HEK293T (cell line): Measurements from ENCODE around the gene ADNP2.

Experiments
- CTCF ChIA-PET: fragments of 350-600 bp; formaldehyde crosslinking; extraction: SDS; loops from one replicate; lab custom pipeline; 2021; ENCODE audit warnings: antibody characterized with exemption, inconsistent platforms; lab: Yijun Ruan, JAX
- POLR2A ChIA-PET: fragments of 350-600 bp; formaldehyde crosslinking; extraction: SDS; loops from one replicate; lab custom pipeline; 2020; ENCODE audit warnings: antibody characterized with exemption, inconsistent platforms; lab: Yijun Ruan, JAX
- DNase-seq: peaks from one replicate; pipeline ENCODE4 v3.0.0; 2012; ENCODE audit warnings: mixed read lengths; ENCODE audit errors: extremely low spot score
- ARNT ChIP-seq: fragments of 450-650 bp; IDR thresholded peaks from 2 replicates; pipeline ENCODE4 v1.6.1; 2017; ENCODE audit warnings: mild to moderate bottlenecking
- BHLHE40 ChIP-seq: fragments of 450-650 bp; IDR thresholded peaks from 2 replicates; pipeline ENCODE4 v1.6.1; 2016; ENCODE audit warnings: mild to moderate bottlenecking, moderate library complexity, borderline replicate concordance
- CTBP1 ChIP-seq: fragments of 450-650 bp; IDR thresholded peaks from 2 replicates; pipeline ENCODE4 v1.6.1; 2016; ENCODE audit warnings: borderline replicate concordance
- ELF4 ChIP-seq: fragments of 450-650 bp; IDR thresholded peaks from 2 replicates; pipeline ENCODE4 v1.6.1; 2017; ENCODE audit warnings: antibody characterized with exemption
- FOXA1 ChIP-seq: fragments of 450-650 bp; IDR thresholded peaks from 2 replicates; pipeline ENCODE4 v1.6.1; 2016; ENCODE audit warnings: mild to moderate bottlenecking
- FOXK2 ChIP-seq: fragments of 450-650 bp; IDR thresholded peaks from 2 replicates; pipeline ENCODE4 v1.6.1; 2016; ENCODE audit warnings: mild to moderate bottlenecking
- FOXM1 ChIP-seq: fragments of 450-650 bp; IDR thresholded peaks from 2 replicates; pipeline ENCODE4 v1.6.1; 2017; ENCODE audit warnings: mild to moderate bottlenecking, borderline replicate concordance
- HDGF ChIP-seq: fragments of 450-650 bp; IDR thresholded peaks from 2 replicates; pipeline ENCODE4 v1.6.1; 2017; ENCODE audit warnings: antibody characterized with exemption, borderline replicate concordance
- L3MBTL2 ChIP-seq: fragments of 450-650 bp; conservative IDR thresholded peaks from 2 replicates; pipeline ENCODE4 v1.6.1; 2016; ENCODE audit warnings: mild to moderate bottlenecking
- LEF1 ChIP-seq: fragments of 450-650 bp; IDR thresholded peaks from 2 replicates; pipeline ENCODE4 v1.6.1; 2017; ENCODE audit warnings: mild to moderate bottlenecking, borderline replicate concordance
- NFRKB ChIP-seq: fragments of 450-650 bp; IDR thresholded peaks from 2 replicates; pipeline ENCODE4 v1.6.1; 2016; ENCODE audit warnings: mild to moderate bottlenecking, moderate library complexity
- PKNOX1 ChIP-seq: fragments of 450-650 bp; IDR thresholded peaks from 2 replicates; pipeline ENCODE4 v1.6.1; 2016
- SP1 ChIP-seq: fragments of 450-650 bp; IDR thresholded peaks from 2 replicates; pipeline ENCODE4 v1.6.1; 2017
- SUZ12 ChIP-seq: fragments of 450-650 bp; IDR thresholded peaks from 2 replicates; pipeline ENCODE4 v1.6.1; 2016; ENCODE audit warnings: mild to moderate bottlenecking
- TARDBP ChIP-seq: fragments of 450-650 bp; IDR thresholded peaks from 2 replicates; pipeline ENCODE4 v1.6.1; 2016
- ZNF384 ChIP-seq: fragments of 450-650 bp; IDR thresholded peaks from 2 replicates; pipeline ENCODE4 v1.6.1; 2016

ADNP2 gene

GRCh38 chr18:80170395-80171053 lies 61.5 kb downstream of the ADNP2 start:
- TF ChIP-seq ARNT, result no peak
- no peak for TF ChIP-seq FOXM1
- no peak for TF ChIP-seq CTBP1
- no peak for TF ChIP-seq HDGF
- no peak for TF ChIP-seq BHLHE40
- no peak for TF ChIP-seq PKNOX1
- no peak for TF ChIP-seq TARDBP
- no peak for TF ChIP-seq ELF4
- TF ChIP-seq SP1, result no peak
- no peak for TF ChIP-seq FOXK2
- TF ChIP-seq LEF1, result no peak
- no peak for TF ChIP-seq NFRKB
- no peak for TF ChIP-seq ZNF384
- no peak for TF ChIP-seq L3MBTL2
- no peak for TF ChIP-seq SUZ12
- no peak for TF ChIP-seq FOXA1
- no peak for DNase-seq
- ChIA-PET POLR2A (no interaction called here), CTCF (interaction anchor here (0.5 to 1.6 kb wide), 2 partner anchors 30 to 79 kb away, joined by 3 to 6 read pairs; no protein-coding TSS in a partner anchor)

GRCh38 chr18:80171054-80171872 lies 62.2 kb downstream of the ADNP2 start:
- peak; percentile 76 for DNase-seq
- ChIA-PET CTCF (interaction anchor here (0.7 to 1.6 kb wide), 2 partner anchors 26 to 29 kb away, joined by 3 to 6 read pairs; no protein-coding TSS in a partner anchor), POLR2A (no interaction called here)
- TF ChIP-seq FOXM1 (no peak), ELF4 (no peak), BHLHE40 (no peak), TARDBP (no peak), LEF1 (no peak), ARNT (no peak), CTBP1 (no peak), L3MBTL2 (no peak), FOXA1 (no peak)

GRCh38 chr18:80172056-80172455 lies 63.0 kb downstream of the ADNP2 start:
- CTCF ChIA-PET, result no interaction called here
- TF ChIP-seq ARNT (no peak), LEF1 (no peak), SUZ12 (no peak), ZNF384 (no peak), HDGF (no peak), L3MBTL2 (no peak), FOXK2 (no peak), BHLHE40 (no peak), PKNOX1 (no peak), CTBP1 (no peak), NFRKB (no peak)
- POLR2A ChIA-PET, result no interaction called here
- no peak for DNase-seq

GRCh38 chr18:80173060-80173459 lies 64.0 kb downstream of the ADNP2 start:
- POLR2A ChIA-PET, result no interaction called here
- no peak for DNase-seq
- CTCF ChIA-PET, result no interaction called here
- TF ChIP-seq PKNOX1 (no peak), NFRKB (no peak), BHLHE40 (no peak), L3MBTL2 (no peak), ELF4 (no peak), TARDBP (no peak), FOXA1 (no peak), SUZ12 (no peak), ARNT (no peak), HDGF (no peak), ZNF384 (no peak)

- no peak for DNase-seq
- ChIA-PET POLR2A (no interaction called here), CTCF (no interaction called here)
- TF ChIP-seq HDGF, result no peak
- no peak for TF ChIP-seq FOXA1
- no peak for TF ChIP-seq FOXM1
- no peak for TF ChIP-seq ELF4
- TF ChIP-seq PKNOX1, result no peak
- TF ChIP-seq NFRKB, result no peak
- TF ChIP-seq ARNT, result no peak
- no peak for TF ChIP-seq LEF1
- TF ChIP-seq BHLHE40, result no peak
- TF ChIP-seq SP1, result no peak
Measured at GRCh38 chr18:80175451-80176204, 66.6 kb downstream of the ADNP2 start.
